Endothelial cell of umbilical vein (primary cell): ENCODE results near the gene ZNF26. TPM values are rescaled to one million over a fixed set of nuclear protein-coding genes. Genes with fewer than 3 reads are reported as not detected.

ENCODE experiments used
- BruUV-seq: library from RNA; stranded (reverse); fragments of 400-500 nt; replicated peaks from 2 replicates; lab custom pipeline; 2021; lab: Mats Ljungman, UMichigan
- CTCF ChIA-PET: fragments of 300-600, 350-600 bp; sonication (Branson Sonifier 250); formaldehyde crosslinking; loops from one replicate; lab custom pipeline; 2021; ENCODE audit warnings: antibody characterized with exemption, inconsistent platforms; lab: Charles Lee
- POLR2A ChIA-PET: fragments of 300-600, 350-600 bp; sonication (Branson Sonifier 250); formaldehyde crosslinking; loops from one replicate; lab custom pipeline; 2021; ENCODE audit warnings: antibody characterized with exemption, inconsistent platforms; lab: Charles Lee
- DNase-seq: peaks from one replicate; pipeline ENCODE4 v3.0.0-alpha.2; 2011; ENCODE audit warnings: low read depth, low spot score
- FAIRE-seq: peaks from 2 replicates; lab custom pipeline; 2011; peaks lifted over from hg19 to GRCh38; lab: Jason Lieb, UNC
- H2AFZ ChIP-seq: 2 replicates; pipeline ENCODE4 v1.6.0; 2012; ENCODE audit warnings: low read depth, low read length, control low read depth, inconsistent platforms
- H3K27ac ChIP-seq: 2 replicates; pipeline ENCODE4 v1.5.1; 2011; ENCODE audit warnings: low read depth, mild to moderate bottlenecking, control low read depth, low read length, moderate library complexity; ENCODE audit not compliant: insufficient read depth
- H3K27me3 ChIP-seq, 2 experiments: 2 replicates each; pipeline versions ENCODE4 v1.6.0 to v1.6.1; 2011; ENCODE audit warnings: low read length in 2 of 2, mixed read lengths in 1 of 2; ENCODE audit not compliant: control insufficient read depth in 2 of 2, insufficient read depth in 2 of 2
- H3K36me3 ChIP-seq, 2 experiments: 2 replicates in 1 of 2; 3 replicates in 1 of 2; pipeline ENCODE4 v1.5.1; 2011; ENCODE audit warnings: low read length in 2 of 2, mild to moderate bottlenecking in 1 of 2, moderate library complexity in 1 of 2; ENCODE audit not compliant: control insufficient read depth in 2 of 2, insufficient read depth in 2 of 2; ENCODE audit errors: extremely low read depth in 1 of 2
- H3K4me1 ChIP-seq: 3 replicates; pipeline ENCODE4 v1.5.1; 2011; ENCODE audit warnings: mild to moderate bottlenecking, low read length; ENCODE audit not compliant: control insufficient read depth, insufficient read depth; ENCODE audit errors: extremely low read depth
- H3K4me2 ChIP-seq: 2 replicates; pipeline ENCODE4 v1.6.1; 2011; ENCODE audit warnings: low read length, control low read depth, mixed read lengths; ENCODE audit not compliant: insufficient read depth
- H3K4me3 ChIP-seq, 3 experiments: fragments of 200-600 bp in 1 of 3; sonication (generic), shearing (Covaris generic) in 1 of 3; replicated peaks in 1 of 3; 2 replicates each; pipeline ENCODE4 v1.5.1; 2011 to 2016; ENCODE audit warnings: control low read depth in 3 of 3, low read length in 3 of 3, mild to moderate bottlenecking in 2 of 3, inconsistent platforms in 1 of 3, low read depth in 1 of 3, moderate library complexity in 1 of 3; ENCODE audit not compliant: insufficient read depth in 1 of 3
- H3K79me2 ChIP-seq: 2 replicates; pipeline ENCODE4 v1.6.0; 2012; ENCODE audit warnings: low read length, inconsistent platforms; ENCODE audit not compliant: control insufficient read depth, insufficient read depth
- H3K9ac ChIP-seq: replicated peaks from 2 replicates; pipeline ENCODE3; 2011; ENCODE audit warnings: low read length, control low read depth; ENCODE audit not compliant: insufficient read depth; ENCODE audit errors: extremely low read depth
- H3K9me1 ChIP-seq: replicated peaks from 3 replicates; pipeline ENCODE4 v1.6.0; 2011; ENCODE audit warnings: mild to moderate bottlenecking, low read length; ENCODE audit not compliant: control insufficient read depth, insufficient read depth; ENCODE audit errors: extremely low read depth
- H3K9me3 ChIP-seq: replicated peaks from 2 replicates; pipeline ENCODE4 v1.5.1; 2012; ENCODE audit warnings: low read length, inconsistent platforms; ENCODE audit not compliant: control insufficient read depth, insufficient read depth
- H4K20me1 ChIP-seq: replicated peaks from 2 replicates; pipeline ENCODE3; 2011; ENCODE audit warnings: mild to moderate bottlenecking, low read length; ENCODE audit not compliant: control insufficient read depth, insufficient read depth; ENCODE audit errors: extremely low read depth
- EZH2 ChIP-seq: IDR thresholded peaks from 2 replicates; pipeline ENCODE4 v1.6.1; 2012; ENCODE audit warnings: borderline replicate concordance, low read depth, mild to moderate bottlenecking, moderate library complexity, low read length, inconsistent platforms; ENCODE audit not compliant: severe bottlenecking
- FOS ChIP-seq: IDR thresholded peaks from 2 replicates; pipeline ENCODE4 v1.6.1; 2011; ENCODE audit warnings: mild to moderate bottlenecking, low read length, moderate library complexity, borderline replicate concordance; ENCODE audit not compliant: insufficient read depth
- GATA2 ChIP-seq: IDR thresholded peaks from 2 replicates; pipeline ENCODE4 v1.7.0; 2011; ENCODE audit warnings: low read depth, mild to moderate bottlenecking, moderate library complexity, mixed read lengths, low read length; ENCODE audit not compliant: insufficient read length, insufficient read depth
- JUN ChIP-seq: IDR thresholded peaks from 2 replicates; pipeline ENCODE4 v1.6.1; 2011; ENCODE audit warnings: borderline replicate concordance, low read depth; ENCODE audit not compliant: insufficient read length, insufficient read depth
- MYC ChIP-seq: IDR thresholded peaks from one replicate; pipeline ENCODE4 v1.6.1; 2011; ENCODE audit warnings: mild to moderate bottlenecking, low read depth, low read length
- POLR2A ChIP-seq: IDR thresholded peaks from 2 replicates; pipeline ENCODE4 v1.6.1; 2012; ENCODE audit warnings: low read depth, mild to moderate bottlenecking, control low read depth, low read length
- POLR2AphosphoS5 ChIP-seq: IDR thresholded peaks from 2 replicates; pipeline ENCODE4 v1.6.1; 2012; ENCODE audit warnings: low read depth, mild to moderate bottlenecking, control low read depth, low read length, moderate library complexity; ENCODE audit not compliant: insufficient read depth
- dilution Hi-C: fragments of 300-500 bp; cut with MboI; formaldehyde crosslinking; loops from one replicate; pipeline ENCODE4 v1.15.0; 2019; ENCODE audit warnings: low sequenced_read_pairs; ENCODE audit not compliant: extremely low pct_ligation_motif_present
- intact Hi-C: fragments of 100-400 bp; cut with micrococcal nuclease; formaldehyde crosslinking; loops from one replicate; pipeline ENCODE4 v1.10.0; 2022
- polyA plus RNA-seq, 4 experiments: library from polyadenylated mRNA; depleted of rRNA in 3 of 4; stranded (reverse) in 3 of 4; unstranded in 1 of 4; fragments of >200 nt; gene quantifications; 2 replicates each; pipeline versions ENCODE4 v1.2.1 to v1.2.3, GENCODE V29; 2011 to 2012; ENCODE audit warnings: missing spikeins in 1 of 4
- total RNA-seq: library from RNA; stranded (reverse); gene quantifications from 2 replicates; pipeline ENCODE4 v1.2.3, GENCODE V29; 2021
- TF ChIP-seq, protein P1 (sequence below), 2 donors: IDR thresholded peaks; 1 replicate in 1 of 2; 2 replicates in 1 of 2; pipeline ENCODE4 v1.5.1; 2011; ENCODE audit warnings: low read length in 2 of 2, mild to moderate bottlenecking in 2 of 2, moderate library complexity in 2 of 2, control low read depth in 1 of 2, inconsistent platforms in 1 of 2, low read depth in 1 of 2; ENCODE audit not compliant: insufficient read depth in 1 of 2; ENCODE audit errors: extremely low read depth in 1 of 2
- TF ChIP-seq, protein P2 (sequence below): IDR thresholded peaks from 2 replicates; pipeline ENCODE4 v1.6.1; 2011; ENCODE audit not compliant: insufficient read depth, insufficient read length

The ZNF26 gene
- total and polyA plus RNA-seq, 2 donors (not counting 3 experiments of a cell fraction or from before 2014, with no cell fraction given) = 5.9 to 11.1 TPM

GRCh38 chr12:132966676-132967415 is 19.3 kb upstream of the ZNF26 start:
- dilution Hi-C loops = no loop called here
- Histone ChIP-seq H3K27ac (no peak overlapping the region), H3K36me3 (no peaks in the 10 kb centered on the region), H3K4me2 (no peak overlapping the region), H3K27me3 (no peaks in the 10 kb centered on the region), H3K9ac (no peak overlapping the region), H2AFZ (no peak overlapping the region), H4K20me1 (no peaks in the 10 kb centered on the region), H3K9me3 (no peaks in the 10 kb centered on the region), H3K4me1 (no peaks in the 10 kb centered on the region), H3K9me1 (no peaks in the 10 kb centered on the region), H3K79me2 (no peaks in the 10 kb centered on the region), H3K4me3 (no peak overlapping the region)
- intact Hi-C loops = no loop called here
- BruUV-seq = no TSS peak
- TF ChIP-seq POLR2A = no peak
- no peak for TF ChIP-seq EZH2
- no peak for TF ChIP-seq POLR2AphosphoS5
- TF ChIP-seq MYC = no peak
- no peak for TF ChIP-seq JUN
- TF ChIP-seq, protein P1, sequence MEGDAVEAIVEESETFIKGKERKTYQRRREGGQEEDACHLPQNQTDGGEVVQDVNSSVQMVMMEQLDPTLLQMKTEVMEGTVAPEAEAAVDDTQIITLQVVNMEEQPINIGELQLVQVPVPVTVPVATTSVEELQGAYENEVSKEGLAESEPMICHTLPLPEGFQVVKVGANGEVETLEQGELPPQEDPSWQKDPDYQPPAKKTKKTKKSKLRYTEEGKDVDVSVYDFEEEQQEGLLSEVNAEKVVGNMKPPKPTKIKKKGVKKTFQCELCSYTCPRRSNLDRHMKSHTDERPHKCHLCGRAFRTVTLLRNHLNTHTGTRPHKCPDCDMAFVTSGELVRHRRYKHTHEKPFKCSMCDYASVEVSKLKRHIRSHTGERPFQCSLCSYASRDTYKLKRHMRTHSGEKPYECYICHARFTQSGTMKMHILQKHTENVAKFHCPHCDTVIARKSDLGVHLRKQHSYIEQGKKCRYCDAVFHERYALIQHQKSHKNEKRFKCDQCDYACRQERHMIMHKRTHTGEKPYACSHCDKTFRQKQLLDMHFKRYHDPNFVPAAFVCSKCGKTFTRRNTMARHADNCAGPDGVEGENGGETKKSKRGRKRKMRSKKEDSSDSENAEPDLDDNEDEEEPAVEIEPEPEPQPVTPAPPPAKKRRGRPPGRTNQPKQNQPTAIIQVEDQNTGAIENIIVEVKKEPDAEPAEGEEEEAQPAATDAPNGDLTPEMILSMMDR (IDR thresholded peaks at IDR 0.05; ENCODE audit: extremely low read depth in 1 of 2, insufficient read depth in 1 of 2, low read depth in 1 of 2, low read length in 2 of 2) = no peak
- no peak for TF ChIP-seq FOS
- TF ChIP-seq, protein P2, sequence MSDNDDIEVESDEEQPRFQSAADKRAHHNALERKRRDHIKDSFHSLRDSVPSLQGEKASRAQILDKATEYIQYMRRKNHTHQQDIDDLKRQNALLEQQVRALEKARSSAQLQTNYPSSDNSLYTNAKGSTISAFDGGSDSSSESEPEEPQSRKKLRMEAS = no peak
- no peak for TF ChIP-seq GATA2
- POLR2A ChIA-PET = no interaction called here
- FAIRE-seq (no peak), DNase-seq (no peak)
- CTCF ChIA-PET = no interaction called here
